K562 treated with DMSO at 1 percent for 4 hours (cell line): ENCODE measurements around the gene TTF1. TPM values are rescaled to one million over a fixed set of nuclear protein-coding genes. Genes with fewer than 3 reads are reported as not detected.

ENCODE experiments used
- total RNA-seq: library from RNA; unstranded; fragments of 300-600 nt; gene quantifications from 2 replicates; pipeline ENCODE4 v1.2.3, GENCODE V29; 2022; ENCODE audit not compliant: insufficient read depth

Gene TTF1
- 12.4 and 15.7 TPM in 2 replicates for total RNA-seq

GRCh38 chr9:132406554-132407122 lies at the start of gene TTF1:
TTF1 (minus strand) TSS chr9:132406840; CDS start chr9:132402821, 4,019 bp downstream.

GRCh38 chr9:132409828-132410528 lies 3.3 kb upstream of the TTF1 start, which contains the start of gene CFAP77:
CFAP77 (plus strand) TSS chr9:132410211; CDS start chr9:132410272, 61 bp downstream.

GRCh38 chr9:132354637-132355355 lies 51.8 kb downstream of the TTF1 start, which contains the start of gene SETX:
SETX (minus strand) TSS chr9:132354986; CDS start chr9:132349428, 5,558 bp downstream.

Other genes starting within 250 kb of the TTF1 start
- not detected in 2 replicates for gene NTNG2, start 244.8 kb downstream of the TTF1 start, total RNA-seq
- 13.3 and 17.5 TPM in 2 replicates for gene SETX, start 51.9 kb downstream of the TTF1 start, total RNA-seq
- not detected in 2 replicates for gene CFAP77, start 3.4 kb upstream of the TTF1 start, total RNA-seq
- gene BARHL1, start 175.8 kb upstream of the TTF1 start, total RNA-seq: not detected in 2 replicates